COLO829 (cell line): ENCODE measurements around the gene EIF2B4.

ENCODE experiments used
- DNase-seq: peaks from one replicate; pipeline ENCODE4 v3.0.0; 2012; ENCODE audit warnings: low spot score

The EIF2B4 gene

DNA sequence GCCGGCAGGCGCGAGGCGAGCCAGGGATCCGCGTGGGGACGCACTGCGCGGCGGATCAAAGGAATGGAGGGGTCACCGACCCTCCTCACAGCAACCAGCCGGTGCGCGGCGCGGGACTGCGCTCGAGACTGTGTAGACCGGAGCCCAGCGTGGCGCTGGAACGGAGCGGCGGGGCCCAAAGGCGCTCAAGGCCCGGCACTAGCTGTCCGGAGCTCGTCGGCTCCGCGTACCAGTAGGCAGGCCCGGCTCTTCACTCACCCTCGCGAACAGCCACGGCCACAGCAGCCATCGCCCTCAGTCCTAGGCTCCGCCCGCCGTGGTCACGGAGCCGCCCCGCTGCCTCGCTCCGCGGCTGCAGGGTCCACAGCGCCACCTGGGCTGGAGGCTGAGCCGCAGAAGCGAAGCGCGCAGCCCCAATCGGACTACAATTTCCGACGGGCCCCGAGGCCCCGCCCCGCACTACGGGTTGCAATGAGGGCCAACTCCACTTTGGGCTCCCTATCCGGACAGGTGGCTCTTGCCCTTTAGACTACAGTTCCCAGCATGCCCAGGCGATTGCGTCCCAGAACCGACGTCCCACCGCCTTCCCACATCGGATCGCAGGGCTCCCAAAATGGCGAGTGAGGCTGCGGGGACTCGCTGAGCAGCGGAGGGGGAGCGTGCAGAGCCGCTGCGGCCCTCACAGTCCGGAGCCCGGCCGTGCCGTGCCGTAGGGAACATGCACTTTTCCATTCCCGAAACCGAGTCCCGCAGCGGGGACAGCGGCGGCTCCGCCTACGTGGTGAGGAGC lies at the start of gene EIF2B4, which contains the start of gene SNX17:
EIF2B4 (minus strand) TSS at position 313 of the 790 bp plus-strand sequence; CDS start at position 289, 24 bp downstream.
SNX17 (plus strand) TSS at position 591 of the 790 bp plus-strand sequence; CDS start at position 719, 128 bp downstream.
- peak; percentile 96 for DNase-seq

DNA sequence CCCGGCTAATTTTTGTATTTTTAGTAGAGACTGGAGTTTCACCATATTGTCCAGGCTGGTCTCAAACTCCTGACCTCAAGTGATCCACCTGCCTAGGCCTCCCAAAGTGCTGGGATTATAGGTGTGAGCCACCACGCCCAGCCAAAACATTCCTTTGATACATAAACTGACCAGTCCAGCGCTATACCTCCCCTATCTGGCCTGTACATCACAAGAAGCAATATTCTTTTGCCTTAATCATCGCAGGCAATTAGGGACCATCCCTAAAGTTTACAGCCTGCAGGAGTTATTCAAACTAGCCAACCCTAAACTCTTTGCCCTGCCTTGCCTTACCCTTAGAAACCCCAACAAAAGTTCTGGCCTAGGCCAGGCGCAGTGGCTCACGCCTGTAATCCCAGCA lies 46.0 kb upstream of the EIF2B4 start:
- no peak for DNase-seq

DNA sequence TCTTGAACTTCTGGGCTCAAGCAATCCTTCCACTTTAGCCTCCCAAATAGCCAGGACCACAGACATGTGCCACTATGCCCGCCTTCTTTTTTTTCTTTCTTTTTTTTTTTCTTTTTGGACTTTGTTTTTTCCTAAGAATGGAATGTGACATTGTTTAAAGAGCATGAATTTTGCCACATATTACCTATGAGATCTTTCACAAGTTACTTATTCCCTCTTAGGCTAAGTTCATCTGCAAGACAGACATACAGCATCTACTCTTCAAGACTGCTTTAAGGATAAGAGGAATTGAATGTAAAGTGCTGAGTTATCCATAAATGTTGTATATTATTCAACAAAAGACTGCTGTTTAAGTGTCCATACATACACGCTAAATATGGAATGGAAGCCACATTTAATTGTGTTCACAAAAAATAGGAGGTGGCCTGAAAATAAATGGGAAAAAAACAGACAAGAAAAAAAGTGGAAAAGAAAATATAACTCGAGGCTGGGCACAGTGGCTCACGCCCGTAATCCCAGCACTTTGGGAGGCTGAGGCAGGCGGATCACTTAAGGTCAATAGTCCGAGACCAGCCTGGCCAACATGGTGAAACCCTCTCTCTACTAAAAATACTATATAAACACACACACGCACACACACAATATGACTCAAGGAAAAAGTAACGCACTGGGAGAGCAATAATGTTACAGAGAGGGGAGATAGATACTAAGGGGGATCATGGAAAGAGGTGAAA lies 42.4 kb upstream of the EIF2B4 start:
- no peak for DNase-seq

DNA sequence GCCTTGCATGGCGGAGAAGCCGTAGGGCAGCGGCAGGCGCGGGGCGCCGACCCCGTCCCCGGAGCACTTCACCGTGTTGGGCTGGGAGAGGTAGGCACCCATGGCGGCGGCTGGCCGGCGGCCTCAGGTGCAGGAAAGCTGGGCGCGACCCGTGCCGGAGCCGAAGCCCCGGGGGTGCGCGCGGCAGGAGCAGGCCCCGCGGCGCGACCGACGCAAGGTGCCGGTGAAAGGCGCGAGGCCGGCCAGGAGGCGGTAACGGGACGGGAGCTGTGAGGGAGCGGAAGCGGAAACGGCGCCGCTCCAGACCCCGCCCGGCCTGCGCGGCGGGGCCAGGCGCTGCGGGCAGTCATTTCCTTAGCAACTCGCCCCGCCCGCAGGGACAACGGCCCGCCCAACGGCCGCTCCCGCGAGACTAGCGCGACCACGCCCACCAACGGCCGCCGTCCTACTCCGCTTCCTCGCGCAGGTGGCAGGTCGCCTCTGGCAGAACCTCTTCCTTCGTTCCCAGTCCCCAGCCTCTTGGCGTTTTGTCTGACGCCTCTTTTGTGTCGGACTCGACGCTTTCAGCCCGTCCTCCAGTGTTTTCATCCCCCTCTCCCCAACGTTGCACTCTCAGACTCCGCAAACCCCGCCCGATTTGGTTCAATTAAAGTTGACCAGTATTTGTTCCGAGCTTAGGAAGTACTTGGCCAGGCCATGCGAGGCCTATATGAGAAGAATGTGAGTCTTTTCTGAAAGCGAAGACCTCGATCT lies 39.4 kb upstream of the EIF2B4 start, which contains the start of gene PPM1G:
PPM1G (minus strand) TSS at position 271 of the 753 bp plus-strand sequence; CDS start at position 102, 169 bp downstream.
- peak; percentile 87 for DNase-seq

DNA sequence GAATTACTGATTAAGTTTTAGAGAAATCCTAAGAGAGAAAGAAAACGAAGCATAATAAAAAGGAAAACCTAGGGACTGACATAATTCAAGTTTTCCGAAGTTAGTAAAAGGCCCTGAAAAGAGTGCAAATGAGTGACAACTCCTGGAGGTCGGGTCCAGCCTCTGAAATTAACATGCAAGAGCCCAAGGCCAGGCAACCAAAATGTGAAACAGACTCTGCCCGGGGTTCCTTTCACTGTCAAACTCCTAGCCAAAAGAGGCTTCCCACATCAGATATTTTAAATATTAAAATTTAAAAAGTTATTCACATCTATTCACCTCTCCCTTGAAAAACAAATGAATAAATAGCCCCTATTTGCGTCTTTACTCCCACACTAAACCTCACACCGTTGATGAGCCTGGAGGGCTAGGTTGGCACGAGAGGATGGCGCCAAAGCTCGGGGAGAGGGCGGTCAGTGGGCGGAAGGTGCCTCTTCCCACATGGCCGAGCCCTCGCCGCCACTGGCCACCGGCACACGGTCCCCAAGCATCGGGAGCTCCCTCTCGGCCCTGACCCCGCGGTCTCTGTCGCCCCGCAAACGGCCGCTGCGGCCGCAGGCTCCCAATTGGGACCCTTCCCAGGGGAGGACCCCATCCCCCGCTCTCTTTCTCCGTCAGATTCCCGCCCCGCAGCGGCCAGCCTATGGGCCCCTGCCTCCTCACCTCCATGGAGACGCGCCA lies 38.6 kb upstream of the EIF2B4 start:
- DNase-seq: no peak

DNA sequence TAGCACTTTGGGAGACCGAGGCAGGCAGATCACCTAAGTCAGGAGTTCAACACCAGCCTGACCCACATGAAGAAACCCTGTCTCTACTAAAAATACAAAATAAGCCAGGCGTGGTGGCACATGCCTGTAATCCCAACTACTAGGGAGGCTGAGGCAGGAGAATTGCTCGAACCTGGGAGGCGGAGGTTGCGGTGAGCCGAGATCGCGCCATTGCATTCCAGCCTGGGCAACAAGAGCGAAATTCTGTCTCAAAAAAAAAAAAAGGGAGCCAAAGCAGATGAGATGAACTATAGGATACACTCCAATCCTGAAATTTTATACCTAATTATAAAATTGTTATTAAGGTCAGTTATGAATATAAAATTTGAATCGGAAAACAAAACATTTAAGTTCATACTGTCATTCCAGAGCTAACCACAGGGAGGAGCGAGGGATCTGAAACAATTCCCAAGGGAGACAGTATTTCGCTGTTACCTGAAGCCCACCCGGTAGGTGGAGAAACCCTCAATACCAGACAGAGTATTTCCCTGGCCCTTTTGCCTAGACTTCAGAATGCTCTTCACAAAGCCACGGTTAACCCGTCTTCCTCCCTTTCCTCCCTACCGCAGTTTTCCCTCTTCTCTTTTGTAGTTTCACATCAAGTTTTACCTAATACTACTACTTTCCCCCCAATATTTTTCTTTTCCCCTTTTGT lies 37.8 kb upstream of the EIF2B4 start:
- DNase-seq: peak; percentile 39

DNA sequence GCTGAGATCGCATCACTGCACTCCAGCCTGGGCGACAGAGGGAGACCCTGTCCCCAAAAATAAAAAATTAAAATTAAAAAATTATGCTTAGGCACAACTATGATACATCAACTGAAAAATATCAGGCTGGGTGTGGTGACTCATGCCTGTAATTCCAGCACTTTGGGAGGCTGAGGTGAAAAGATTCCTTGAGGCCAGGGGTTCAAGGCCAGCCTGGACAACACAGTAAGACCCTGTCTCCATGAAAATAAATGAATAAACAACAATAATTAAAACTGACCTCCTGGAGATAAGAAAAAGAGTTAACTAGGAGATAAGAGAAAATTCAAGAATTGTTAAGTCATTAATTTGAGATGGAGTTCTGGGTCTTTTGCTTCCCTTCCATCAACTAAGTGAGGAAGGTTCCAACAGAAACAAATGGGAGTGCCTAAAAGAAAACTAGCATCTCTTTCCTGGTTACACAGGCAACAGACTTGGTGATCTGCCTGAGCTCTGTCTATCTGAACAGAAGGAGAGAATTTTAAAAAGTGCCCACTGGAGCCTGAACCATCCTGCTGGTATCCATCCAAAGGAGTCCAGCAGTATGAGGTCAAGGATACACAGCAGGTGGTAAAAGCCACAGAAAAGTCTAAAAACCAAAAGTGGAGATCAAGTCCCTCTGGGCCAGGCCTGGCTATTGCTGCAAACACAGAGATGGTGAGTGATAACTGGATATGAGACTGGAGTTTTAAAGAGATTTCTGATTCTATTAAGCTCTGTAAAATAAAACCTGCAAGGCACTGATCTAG lies 30.4 kb upstream of the EIF2B4 start:
- no peak for DNase-seq

DNA sequence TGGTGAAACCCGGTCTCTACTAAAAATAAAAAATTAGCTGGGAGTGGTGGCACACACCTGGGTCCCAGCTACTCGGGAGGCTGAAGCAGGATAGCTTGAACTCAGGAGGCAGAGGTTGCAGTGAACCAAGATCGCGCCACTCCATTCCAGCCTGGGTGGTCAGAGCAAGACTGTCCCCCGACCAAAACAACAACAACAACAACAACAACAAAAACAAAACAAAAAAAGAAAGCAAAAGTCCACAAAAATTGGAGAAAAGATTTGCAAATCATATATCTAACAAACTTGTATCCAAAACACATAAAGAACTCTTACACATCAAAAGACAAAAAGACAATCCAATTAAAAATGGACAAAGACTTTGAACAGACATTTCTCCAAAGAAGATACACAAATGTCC lies 28.8 kb upstream of the EIF2B4 start:
- DNase-seq: no peak

DNA sequence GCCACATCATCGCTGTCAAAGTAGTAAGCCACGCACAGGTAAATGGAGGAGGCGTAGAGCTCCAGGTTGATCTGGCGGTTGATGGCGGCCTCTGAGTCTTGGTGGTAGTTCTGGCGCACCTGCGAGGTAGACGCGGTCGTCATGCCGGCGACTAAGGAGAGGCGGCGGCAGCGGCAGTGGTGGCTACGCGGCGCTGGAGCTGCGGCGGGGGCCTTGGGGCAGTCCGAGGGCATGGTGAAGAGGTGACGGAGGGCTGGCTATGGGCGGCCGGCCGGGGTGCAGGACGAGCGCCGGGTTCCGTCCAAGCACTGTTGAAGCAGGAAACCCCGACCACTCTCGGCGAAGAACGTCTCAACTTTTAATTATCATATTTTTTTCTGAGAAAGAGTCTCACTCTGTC lies 23.1 kb upstream of the EIF2B4 start:
- DNase-seq: no peak

DNA sequence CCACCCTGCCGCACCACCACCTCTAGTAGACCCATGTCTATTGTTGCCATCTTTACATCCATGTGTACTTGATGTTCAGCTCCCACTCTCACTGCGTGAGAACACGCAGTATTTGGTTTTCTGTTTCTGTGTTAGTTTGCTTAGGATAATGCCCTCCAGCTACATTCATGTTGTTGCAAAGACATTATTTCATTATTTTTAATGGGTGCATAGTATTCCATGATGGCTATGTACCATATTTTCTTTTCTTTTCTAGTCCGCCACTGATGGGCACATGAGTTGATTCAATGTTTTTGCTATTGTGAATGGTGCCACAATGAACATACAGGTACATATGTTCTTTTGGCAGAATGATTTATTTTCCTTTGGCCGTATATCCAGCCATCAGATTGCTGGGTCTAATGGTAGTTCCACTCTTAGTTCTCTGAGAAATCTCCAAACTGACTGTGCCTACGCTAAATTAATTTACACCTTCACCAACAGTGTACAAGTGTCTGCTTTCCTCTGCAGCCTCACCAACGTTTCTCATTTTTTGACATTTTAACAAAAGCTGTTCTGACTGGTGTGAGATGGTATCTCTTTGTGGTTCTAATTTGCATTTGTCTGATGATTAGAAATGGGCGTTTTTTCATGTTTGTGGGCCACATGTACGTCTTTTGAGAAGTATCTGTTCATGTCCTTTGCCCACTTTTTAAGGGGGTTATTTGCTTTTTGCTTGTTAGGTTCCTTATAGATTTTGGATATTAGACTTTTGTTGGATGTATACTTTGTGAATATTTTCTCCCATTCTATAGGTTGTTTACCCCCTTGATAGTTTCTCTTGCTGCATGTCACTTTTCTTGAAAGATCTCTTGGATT lies 20.9 kb upstream of the EIF2B4 start:
- no peak for DNase-seq

DNA sequence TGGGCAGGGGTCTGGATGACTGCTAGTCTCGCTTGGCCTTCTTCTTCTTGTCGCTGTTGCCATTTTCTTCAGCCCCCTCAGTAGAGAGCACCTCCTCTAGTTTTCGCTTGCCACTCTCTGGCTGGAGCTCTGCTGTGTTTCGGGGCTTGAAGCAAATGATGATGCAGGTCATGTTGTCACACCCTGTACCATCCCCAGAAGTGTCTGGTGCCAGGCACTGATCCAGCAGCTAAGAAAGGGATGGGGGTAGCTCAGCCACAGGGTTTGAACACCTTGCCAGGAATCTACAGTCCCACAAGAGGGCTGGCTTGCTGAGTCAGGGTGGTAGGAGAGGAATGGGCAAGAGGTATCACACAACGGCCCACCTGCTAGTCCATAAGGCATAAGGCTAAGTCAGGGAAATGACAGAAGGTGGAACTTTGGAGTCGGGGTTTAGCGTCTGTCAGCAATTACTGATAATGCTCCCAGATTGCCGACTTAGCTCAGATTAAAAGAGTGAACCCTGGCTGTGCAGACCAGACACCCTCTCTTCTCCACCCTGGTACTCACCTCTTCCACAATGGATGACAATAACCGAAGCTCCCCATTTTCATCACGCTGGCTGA lies 11.5 kb upstream of the EIF2B4 start:
- DNase-seq: no peak

DNA sequence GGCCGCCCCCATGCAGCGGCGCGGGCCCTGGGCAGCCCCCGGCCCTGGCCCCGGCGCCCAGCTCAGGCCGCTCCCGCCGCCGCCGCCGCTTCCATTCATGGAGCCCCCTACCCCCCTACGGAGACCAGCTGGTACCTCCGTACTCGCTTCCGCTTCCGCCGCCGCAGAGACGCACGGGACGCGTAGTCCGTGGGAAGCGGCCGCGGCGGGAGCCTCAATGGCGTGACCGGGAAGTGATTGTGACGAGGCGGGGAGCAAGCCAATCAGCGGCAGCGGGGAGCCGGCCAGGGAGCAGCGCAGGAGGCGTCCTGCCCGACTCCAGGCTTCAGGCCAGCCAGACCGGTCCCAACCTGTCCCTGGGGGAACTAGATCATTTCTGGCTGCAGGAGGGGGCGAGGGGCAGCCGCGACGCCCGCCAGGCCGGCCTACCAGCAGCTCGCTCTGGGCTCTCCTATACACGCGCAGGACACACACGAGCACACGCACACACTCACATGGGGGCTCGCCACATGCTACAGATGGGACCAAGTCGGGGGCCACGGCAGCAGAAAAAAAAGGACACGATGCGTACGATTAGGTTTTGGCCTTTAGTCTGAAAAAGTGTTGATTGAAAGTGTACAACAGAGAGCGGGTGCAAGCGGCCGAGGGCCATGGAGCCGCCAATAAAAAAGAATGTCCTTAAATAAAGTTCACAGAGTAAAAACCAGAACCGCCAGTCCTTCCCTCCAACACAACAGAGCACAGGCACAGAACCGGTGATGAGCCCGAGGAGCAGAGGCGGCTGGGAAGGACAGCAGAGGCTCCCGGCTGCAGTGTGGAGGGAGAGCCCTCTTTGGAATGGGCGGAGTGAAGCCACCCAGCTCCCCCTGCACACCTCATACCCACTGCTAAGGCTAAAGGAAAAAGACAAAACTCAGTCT lies 10.7 kb upstream of the EIF2B4 start, which contains the start of gene ZNF513:
ZNF513 (minus strand) TSS at position 109 of the 920 bp plus-strand sequence. CDS start 208 bp downstream, outside the sequence.
- peak; percentile 82 for DNase-seq

DNA sequence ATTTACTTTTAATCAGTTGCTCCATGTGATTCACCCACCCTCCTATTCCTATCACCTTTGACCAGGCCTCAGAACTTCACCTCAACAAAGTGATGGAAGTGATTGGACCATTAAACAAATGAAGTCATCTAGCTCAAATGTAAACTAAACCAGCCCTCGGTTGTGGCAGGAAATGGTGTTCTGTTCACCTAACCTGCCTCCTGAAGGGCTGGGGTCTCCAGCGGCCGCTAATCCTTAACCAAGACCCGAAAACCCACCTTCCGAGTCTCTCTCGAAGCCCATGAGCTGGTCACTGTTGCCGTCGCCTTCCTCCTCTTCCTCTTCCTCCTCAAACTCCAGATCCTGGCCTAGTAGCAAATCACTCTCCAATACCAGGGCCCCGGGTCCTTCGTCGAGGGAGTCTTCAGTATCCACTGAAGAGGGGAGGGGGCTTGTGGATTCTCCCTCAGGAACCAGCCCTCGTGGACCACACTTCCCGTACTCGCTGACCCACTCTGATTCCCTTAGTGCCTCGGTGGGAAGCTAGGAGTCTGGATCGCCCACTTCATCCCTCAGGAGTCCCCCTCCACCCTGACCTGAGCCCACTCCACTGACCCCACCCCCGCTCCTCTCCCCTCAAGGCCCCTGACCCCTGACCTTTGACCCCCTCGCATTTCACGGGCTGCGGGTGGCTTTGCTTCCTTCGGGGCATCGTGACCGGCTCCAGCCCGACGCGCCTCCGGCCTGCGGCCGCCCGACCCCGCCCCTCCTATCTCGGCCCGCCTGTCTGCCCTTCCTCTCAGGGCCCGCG lies 9.9 kb upstream of the EIF2B4 start:
- DNase-seq: no peak

DNA sequence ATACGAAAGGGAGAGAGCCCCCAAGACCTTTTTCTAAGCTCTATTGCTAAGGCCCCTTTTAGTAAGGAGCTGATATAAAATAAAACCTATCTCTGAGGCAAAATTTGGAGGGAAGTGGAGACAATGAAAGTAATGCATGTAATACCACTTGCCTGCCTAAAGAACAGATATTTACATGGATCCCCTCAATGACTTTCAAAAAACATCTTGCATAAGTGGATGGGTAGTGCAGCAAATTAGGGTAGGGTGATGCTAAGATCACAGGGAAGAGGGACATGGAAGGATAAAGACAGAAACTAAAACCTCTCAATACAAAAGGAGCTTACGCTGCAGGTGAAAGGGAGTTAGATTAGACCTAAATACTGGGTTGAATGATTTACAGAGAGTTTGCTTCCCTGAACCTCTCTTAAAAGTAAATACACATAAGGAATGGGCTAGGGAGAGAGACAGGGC lies 9.3 kb upstream of the EIF2B4 start:
- DNase-seq: no peak

DNA sequence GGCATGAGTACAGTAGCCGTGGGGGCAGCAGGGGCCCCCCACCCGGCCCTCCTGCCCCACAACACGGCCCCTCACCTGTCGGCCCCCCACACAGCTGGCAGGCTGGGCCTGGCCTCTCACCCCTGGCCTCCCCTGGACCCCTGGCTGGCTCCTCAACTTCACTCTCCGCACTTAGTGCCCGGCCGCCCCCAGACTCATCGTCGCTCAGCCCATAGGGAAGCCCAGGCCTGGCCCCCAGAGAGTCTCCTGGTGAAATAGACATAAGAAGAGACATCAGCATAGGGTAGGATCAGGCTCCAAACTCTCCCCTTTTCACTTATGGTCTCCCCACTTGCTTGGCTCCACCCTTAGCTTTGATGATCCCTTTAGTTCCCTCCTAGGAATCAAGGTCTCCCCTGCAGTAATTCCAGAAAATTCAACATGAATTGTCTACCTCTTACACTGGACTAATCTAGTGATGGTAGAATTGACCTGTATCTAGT lies 8.7 kb upstream of the EIF2B4 start:
- DNase-seq: no peak

DNA sequence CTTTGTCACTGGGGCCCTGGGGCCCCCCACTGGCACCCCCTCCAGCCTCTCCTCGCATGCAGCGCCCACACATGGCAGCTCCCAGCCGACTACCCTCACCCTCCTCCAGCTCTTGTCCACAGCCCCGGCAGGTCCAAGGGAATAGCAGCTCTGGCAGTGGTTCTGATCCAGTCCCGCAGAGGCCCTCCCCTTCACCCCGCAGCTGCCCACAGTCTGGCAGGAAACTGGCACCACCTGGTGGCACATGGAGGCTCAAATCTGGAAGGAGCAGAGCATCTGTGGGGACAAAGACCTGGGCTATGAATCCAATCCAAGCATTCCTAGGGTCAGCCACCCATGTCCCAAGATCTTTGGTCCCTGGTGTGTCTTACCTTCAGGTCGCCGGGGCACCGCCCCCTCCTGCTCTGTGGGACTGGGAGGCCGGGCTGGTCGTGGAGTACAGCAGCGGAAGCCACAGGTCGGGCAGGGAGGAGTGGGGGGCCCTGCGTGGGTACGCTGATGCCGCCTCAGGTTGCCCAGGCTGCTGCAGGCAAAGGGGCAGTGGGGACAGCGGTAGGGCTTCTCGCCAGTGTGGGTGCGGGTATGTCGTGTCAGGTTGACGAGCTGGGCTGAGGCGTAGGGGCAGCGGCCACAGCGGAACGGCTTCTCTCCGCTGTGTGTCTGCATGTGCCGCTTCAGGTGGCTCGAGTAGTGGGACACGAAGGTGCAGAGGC lies 8.1 kb upstream of the EIF2B4 start:
- no peak for DNase-seq
